ENCODE data around the gene NUP205.
A peak's percentile ranks its signal among the peaks of the same experiment; 100 is the strongest.

NUP205 gene

GRCh38 chr7:135522509-135522908 lies 35.2 kb upstream of the NUP205 start:
- DNase-seq (ENCODE audit: insufficient read length, low spot score) = no peak
- no peak for TF ChIP-seq POLR2A (IDR thresholded peaks at IDR 0.05; ENCODE audit: low read depth, low read length)
- FAIRE-seq = no peak

DNA sequence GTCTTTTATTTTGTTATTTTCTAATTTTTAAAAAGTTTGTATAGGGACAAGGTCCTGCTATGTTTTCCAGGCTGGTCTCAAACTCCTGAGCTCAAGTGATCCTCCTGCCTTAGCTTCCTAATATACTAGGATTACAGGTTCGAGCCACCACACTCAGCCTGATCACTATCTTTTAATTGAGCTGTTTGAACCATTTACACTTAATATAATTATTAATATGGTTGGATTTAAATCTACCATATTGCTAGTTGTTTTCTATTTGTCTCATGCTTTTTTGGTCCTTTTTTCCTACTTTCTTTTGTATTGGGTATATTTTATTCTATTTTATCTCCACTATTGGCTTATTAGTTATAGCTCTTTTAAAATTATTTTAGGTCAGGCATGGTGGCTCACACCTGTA lies 34.6 kb upstream of the NUP205 start:
- no peak for FAIRE-seq
- no peak for TF ChIP-seq POLR2A (IDR thresholded peaks at IDR 0.05; ENCODE audit: low read depth, low read length)

GRCh38 chr7:135525426-135525825 lies 32.3 kb upstream of the NUP205 start:
- no peak for DNase-seq (ENCODE audit: insufficient read length, low spot score)
- no peak for TF ChIP-seq POLR2A (IDR thresholded peaks at IDR 0.05; ENCODE audit: low read depth, low read length)
- FAIRE-seq = no peak

More for the DNA sequence above, 34.6 kb upstream of the NUP205 start:
- no peak for DNase-seq (ENCODE audit: insufficient read length, low spot score)

DNA sequence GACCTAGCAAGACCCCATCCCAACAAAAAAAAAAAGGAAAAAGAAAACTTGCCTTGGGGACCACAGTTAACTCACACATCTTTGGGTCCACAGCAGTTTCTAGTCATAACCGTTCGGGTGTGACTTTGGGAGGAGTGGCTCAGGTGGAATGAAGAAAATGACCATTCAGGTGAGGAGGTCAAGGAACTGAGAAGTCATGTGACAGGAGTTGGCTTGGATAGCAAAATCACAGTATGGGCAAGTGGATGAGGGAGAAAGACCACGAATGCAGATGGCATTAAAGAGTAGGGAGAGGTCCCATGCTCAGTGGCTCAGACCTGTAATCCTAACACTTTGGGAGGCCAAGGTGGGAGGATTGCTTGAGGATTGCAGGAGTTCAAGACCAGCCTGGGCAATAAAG lies 30.7 kb upstream of the NUP205 start:
- TF ChIP-seq POLR2A (IDR thresholded peaks at IDR 0.05; ENCODE audit: low read depth, low read length) = no peak
- DNase-seq (ENCODE audit: insufficient read length, low spot score) = no peak
- no peak for FAIRE-seq

- no peak for TF ChIP-seq POLR2A (IDR thresholded peaks at IDR 0.05; ENCODE audit: low read depth, low read length)
- FAIRE-seq (no peak), DNase-seq (ENCODE audit: insufficient read length, low spot score) (no peak)
Observed at GRCh38 chr7:135536150-135536549, 21.6 kb upstream of the NUP205 start.

DNA sequence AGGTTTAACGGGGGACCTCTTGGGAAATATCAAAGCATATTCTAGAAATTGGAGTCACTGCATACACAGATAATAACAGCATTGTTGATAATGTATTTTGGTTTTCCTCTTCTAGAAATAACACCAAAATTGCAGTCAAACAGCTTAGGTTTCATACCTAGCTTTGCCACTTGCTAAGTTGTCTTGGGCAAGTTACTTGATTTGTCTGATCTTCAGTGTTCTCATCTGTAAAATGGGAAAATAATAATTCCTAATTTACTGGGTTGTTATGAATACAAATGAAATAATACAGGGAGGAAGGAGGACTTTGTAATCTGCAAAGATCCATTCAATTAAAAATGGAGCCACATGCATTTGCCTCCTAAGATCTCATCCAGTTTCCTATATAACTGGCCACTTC lies 20.3 kb upstream of the NUP205 start:
- DNase-seq (ENCODE audit: insufficient read length, low spot score) (no peak), FAIRE-seq (no peak)
- TF ChIP-seq POLR2A (IDR thresholded peaks at IDR 0.05; ENCODE audit: low read depth, low read length) = no peak

DNA sequence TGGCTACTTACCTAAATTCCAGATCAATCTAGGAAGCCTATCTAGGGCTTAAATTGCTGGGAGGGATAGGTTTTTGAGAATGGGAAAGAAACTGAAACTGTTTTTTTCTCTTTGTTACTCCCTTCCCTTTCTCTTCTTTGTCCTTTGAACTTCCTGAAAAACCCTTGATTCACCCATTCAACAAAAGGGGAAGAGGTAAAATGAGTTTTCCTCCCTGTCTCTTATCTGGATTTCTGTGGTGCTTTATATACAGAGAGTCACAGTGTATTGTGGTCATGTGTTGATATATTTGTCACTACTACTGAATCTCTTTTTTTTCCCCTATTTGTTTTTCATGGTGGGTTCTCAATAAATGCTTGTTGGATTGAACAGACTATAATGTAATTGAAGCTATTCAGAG lies 19.8 kb upstream of the NUP205 start:
- no peak for TF ChIP-seq POLR2A (IDR thresholded peaks at IDR 0.05; ENCODE audit: low read depth, low read length)
- FAIRE-seq (no peak), DNase-seq (ENCODE audit: insufficient read length, low spot score) (no peak)

GRCh38 chr7:135538376-135538775 lies 19.3 kb upstream of the NUP205 start:
- no peak for DNase-seq (ENCODE audit: insufficient read length, low spot score)
- TF ChIP-seq POLR2A (IDR thresholded peaks at IDR 0.05; ENCODE audit: low read depth, low read length) = no peak
- FAIRE-seq = no peak

GRCh38 chr7:135539629-135540028 lies 18.1 kb upstream of the NUP205 start:
- FAIRE-seq = no peak
- no peak for TF ChIP-seq POLR2A (IDR thresholded peaks at IDR 0.05; ENCODE audit: low read depth, low read length)
- DNase-seq (ENCODE audit: insufficient read length, low spot score) = no peak

GRCh38 chr7:135541029-135541428 lies 16.7 kb upstream of the NUP205 start:
- TF ChIP-seq POLR2A (IDR thresholded peaks at IDR 0.05; ENCODE audit: low read depth, low read length) = no peak
- no peak for FAIRE-seq
- DNase-seq (ENCODE audit: insufficient read length, low spot score) = no peak

- FAIRE-seq (no peak), DNase-seq (ENCODE audit: insufficient read length, low spot score) (no peak)
- TF ChIP-seq POLR2A (IDR thresholded peaks at IDR 0.05; ENCODE audit: low read depth, low read length) = no peak
Observed at GRCh38 chr7:135550196-135550595, 7.5 kb upstream of the NUP205 start.

DNA sequence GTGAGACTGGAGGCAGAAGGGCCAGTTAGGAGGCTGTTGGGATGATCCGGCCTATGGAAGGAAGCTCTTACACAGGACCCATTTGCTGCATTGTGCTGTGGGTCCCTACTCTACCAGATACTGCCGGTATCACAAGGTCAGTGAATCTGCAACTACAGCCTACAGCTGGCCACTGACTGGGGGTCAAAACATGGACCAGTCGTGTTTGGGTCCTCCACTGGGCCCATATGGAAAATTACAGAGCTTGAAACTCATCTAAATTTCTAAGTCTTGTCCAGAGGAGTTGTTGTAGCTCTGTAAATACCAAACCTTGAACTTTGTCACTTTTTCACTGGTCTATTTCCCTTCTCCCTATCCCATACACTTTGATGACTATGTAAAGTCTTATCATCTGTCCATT lies 5.6 kb upstream of the NUP205 start:
- TF ChIP-seq POLR2A (IDR thresholded peaks at IDR 0.05; ENCODE audit: low read depth, low read length) = no peak
- FAIRE-seq (no peak), DNase-seq (ENCODE audit: insufficient read length, low spot score) (no peak)

- DNase-seq (ENCODE audit: insufficient read length, low spot score) (no peak), FAIRE-seq (no peak)
- no peak for TF ChIP-seq POLR2A (IDR thresholded peaks at IDR 0.05; ENCODE audit: low read depth, low read length)
Observed at GRCh38 chr7:135553346-135553745, 4.4 kb upstream of the NUP205 start.

DNA sequence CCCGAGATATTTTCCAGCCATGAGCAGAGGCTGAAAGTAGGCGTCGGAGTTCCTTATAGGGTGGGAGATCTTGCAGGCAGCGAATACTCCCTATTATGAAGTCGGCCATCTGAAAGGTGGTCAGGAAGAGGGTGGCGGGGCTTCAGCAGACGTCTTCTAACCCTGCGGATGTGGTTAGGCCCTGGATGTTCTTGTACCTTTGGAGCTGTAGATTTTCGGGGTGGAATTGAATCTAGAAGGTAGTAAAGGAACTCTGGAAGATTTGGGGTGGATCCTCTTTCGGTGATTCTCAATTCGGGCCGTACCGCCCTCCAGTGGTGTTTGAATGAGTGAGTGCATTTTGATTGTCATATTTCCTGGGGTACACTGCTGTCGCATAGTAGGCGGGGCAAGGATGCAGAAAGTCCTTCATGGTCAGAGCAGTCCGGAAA lies 635 bp downstream of the NUP205 start:
- FAIRE-seq (peak; percentile 48), DNase-seq (ENCODE audit: insufficient read length, low spot score) (peak; percentile 23)
- TF ChIP-seq POLR2A (IDR thresholded peaks at IDR 0.05; ENCODE audit: low read depth, low read length) = no peak

DNA sequence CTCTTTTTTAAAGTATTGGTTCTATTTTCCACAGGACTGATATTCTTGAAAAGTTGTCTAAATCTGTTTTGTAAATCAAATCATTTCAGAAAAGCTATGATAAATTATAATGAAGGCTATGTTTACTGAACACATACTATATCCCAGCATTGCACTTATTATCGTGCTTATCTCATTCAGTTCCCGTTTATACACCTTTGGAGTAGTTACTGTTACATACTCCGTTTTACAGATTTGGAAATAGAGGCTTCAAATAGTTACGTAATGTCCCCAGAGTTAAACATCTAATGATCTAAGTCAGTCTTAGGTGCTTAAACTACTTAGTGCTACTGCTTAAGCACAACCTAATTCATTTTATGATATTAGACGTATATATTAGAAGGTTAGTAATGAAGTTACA lies 1.2 kb downstream of the NUP205 start:
- no peak for FAIRE-seq
- no peak for TF ChIP-seq POLR2A (IDR thresholded peaks at IDR 0.05; ENCODE audit: low read depth, low read length)

DNA sequence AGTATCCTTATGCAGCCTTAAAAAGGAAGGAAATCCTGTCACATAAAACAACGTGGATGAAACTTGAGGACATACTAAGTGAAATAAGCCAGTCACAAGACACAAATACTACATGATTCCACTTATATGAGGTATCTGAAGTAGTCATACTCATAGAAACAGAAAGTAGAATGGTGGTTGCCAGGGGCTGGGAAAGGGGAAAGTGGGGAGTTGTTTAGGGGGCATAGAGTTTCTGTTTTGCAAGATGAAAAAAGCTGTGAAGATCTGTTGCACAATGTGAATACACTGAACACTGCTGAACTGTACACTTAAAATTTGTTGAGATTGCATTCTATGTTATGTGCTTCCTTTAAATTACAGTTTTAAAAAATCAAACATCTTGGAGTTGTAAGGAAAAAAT lies 2.9 kb downstream of the NUP205 start:
- DNase-seq (ENCODE audit: insufficient read length, low spot score) (no peak), FAIRE-seq (no peak)
- no peak for TF ChIP-seq POLR2A (IDR thresholded peaks at IDR 0.05; ENCODE audit: low read depth, low read length)

More for the DNA sequence above, 1.2 kb downstream of the NUP205 start:
- DNase-seq (ENCODE audit: insufficient read length, low spot score) = no peak
